Right atrium auricular region (tissue), 2 donors: Measurements from ENCODE around the gene FAM107B. TPM values are rescaled to one million over a fixed set of nuclear protein-coding genes. Genes with fewer than 3 reads are reported as not detected.
A peak's percentile ranks its signal among the peaks of the same experiment; 100 is the strongest.

Experiments
- DNase-seq: peaks from one replicate; pipeline ENCODE4 v3.0.0-alpha.2; 2019; ENCODE audit warnings: low spot score
- H3K27ac ChIP-seq, 2 donors: fragments of 200-600 bp; sonication (generic); 1 replicate in 1 of 2; 2 replicates in 1 of 2; pipeline ENCODE4 v1.5.1; 2016 to 2019
- H3K27me3 ChIP-seq, 2 donors: fragments of 200-600 bp; sonication (generic); one replicate each; pipeline versions ENCODE4 v1.5.1 to v1.6.0; 2017 to 2019
- H3K36me3 ChIP-seq: fragments of 200-600 bp; sonication (generic); one replicate; pipeline ENCODE4 v1.5.1; 2016
- H3K4me1 ChIP-seq, 2 donors: fragments of 200-600 bp; sonication (generic); one replicate each; pipeline versions ENCODE4 v1.5.1 to v1.6.0; 2017 to 2019
- H3K4me3 ChIP-seq, 2 donors: fragments of 200-600 bp; sonication (generic); 1 replicate in 1 of 2; 2 replicates in 1 of 2; pipeline ENCODE4 v1.5.1; 2017 to 2019; ENCODE audit warnings: mild to moderate bottlenecking in 1 of 2, moderate library complexity in 1 of 2
- H3K9me3 ChIP-seq, 2 donors: fragments of 200-600 bp; sonication (generic); one replicate each; pipeline ENCODE4 v1.5.1; 2019
- CTCF ChIP-seq, 2 donors: fragments of 200-600 bp; sonication (generic); IDR thresholded peaks; one replicate each; pipeline ENCODE4 v1.5.1; 2019; ENCODE audit warnings: antibody characterized with exemption in 2 of 2
- total RNA-seq, 2 donors: library from RNA; depleted of rRNA; stranded (reverse); fragments of >200 nt; gene quantifications; one replicate each; pipeline ENCODE4 v1.1.0, GENCODE V29; 2016

The FAM107B gene
- total RNA-seq, 2 donors from 2014 or later: 10.6 to 14.1 TPM

GRCh38 chr10:14583252-14583651 lies 191.4 kb downstream of the FAM107B start:
- no peak overlapping the region for H3K27ac ChIP-seq
- H3K36me3 ChIP-seq: no peaks in the 10 kb centered on the region
- no peak for DNase-seq
- no peaks in the 10 kb centered on the region for H3K27me3 ChIP-seq
- peaks cover 0 to 6% of the 10 kb centered on the region in 2 donors for H3K4me1 ChIP-seq
- H3K9me3 ChIP-seq: no peaks in the 10 kb centered on the region
- H3K4me3 ChIP-seq: no peak overlapping the region
- no peak for TF ChIP-seq CTCF (IDR thresholded peaks at IDR 0.05)

- no peak for TF ChIP-seq CTCF (IDR thresholded peaks at IDR 0.05)
- no peaks in the 10 kb centered on the region for H3K4me1 ChIP-seq
Measured at GRCh38 chr10:14581553-14582321, 193.0 kb downstream of the FAM107B start.

GRCh38 chr10:14580671-14581332 lies 193.9 kb downstream of the FAM107B start:
- Histone ChIP-seq H3K4me1 (no peaks in the 10 kb centered on the region), H3K4me3 (no peak overlapping the region), H3K27me3 (no peaks in the 10 kb centered on the region), H3K9me3 (no peaks in the 10 kb centered on the region), H3K36me3 (no peaks in the 10 kb centered on the region), H3K27ac (no peak overlapping the region)
- no peak for DNase-seq
- no peak for TF ChIP-seq CTCF (IDR thresholded peaks at IDR 0.05)

More at GRCh38 chr10:14581553-14582321, 193.0 kb downstream of the FAM107B start:
- no peak overlapping the region for H3K27ac ChIP-seq
- no peaks in the 10 kb centered on the region for H3K27me3 ChIP-seq
- H3K36me3 ChIP-seq: no peaks in the 10 kb centered on the region
- no peak overlapping the region for H3K4me3 ChIP-seq
- no peak for DNase-seq
- no peaks in the 10 kb centered on the region for H3K9me3 ChIP-seq

GRCh38 chr10:14579405-14579804 lies 195.3 kb downstream of the FAM107B start:
- Histone ChIP-seq H3K36me3 (no peaks in the 10 kb centered on the region), H3K4me3 (no peak overlapping the region), H3K27me3 (no peaks in the 10 kb centered on the region), H3K9me3 (no peaks in the 10 kb centered on the region), H3K27ac (peak overlapping the region in 1 of 2 donors; percentile 65), H3K4me1 (no peaks in the 10 kb centered on the region)
- no peak for TF ChIP-seq CTCF (IDR thresholded peaks at IDR 0.05)
- no peak for DNase-seq

- Histone ChIP-seq H3K4me1 (no peaks in the 10 kb centered on the region), H3K27me3 (no peaks in the 10 kb centered on the region), H3K4me3 (peak overlapping the region in 1 of 2 donors; percentile 18), H3K27ac (peak overlapping the region; percentile 49 to 65), H3K9me3 (no peaks in the 10 kb centered on the region), H3K36me3 (no peaks in the 10 kb centered on the region)
- no peak for TF ChIP-seq CTCF (IDR thresholded peaks at IDR 0.05)
- DNase-seq: peak; percentile 82
Measured at GRCh38 chr10:14578060-14578952, 196.4 kb downstream of the FAM107B start.
